HepG2 (cell line): ENCODE data around the gene ALOX12. TPM values are rescaled to one million over a fixed set of nuclear protein-coding genes. Genes with fewer than 3 reads are reported as not detected.

Experiments used
- ATAC-seq: fragments of 200-7000 bp; cut with Tn5 transposase; 3 replicates; pipeline ENCODE4 v1.9.1; 2020; ENCODE audit warnings: mild to moderate bottlenecking, moderate library complexity
- BruUV-seq: library from RNA; stranded (reverse); fragments of 400-500 nt; replicated peaks from 2 replicates; lab custom pipeline; 2021; lab: Mats Ljungman, UMichigan
- CTCF ChIA-PET: fragments of 300-600 bp; formaldehyde crosslinking; extraction: SDS; loops from one replicate; lab custom pipeline; 2021; ENCODE audit warnings: low total read pairs, inconsistent platforms, low intra/inter-chr PET ratio; lab: Yijun Ruan, JAX
- POLR2A ChIA-PET: fragments of 350-600 bp; sonication (Branson Sonifier 250); formaldehyde crosslinking; loops from one replicate; lab custom pipeline; 2020; ENCODE audit warnings: antibody characterized with exemption, inconsistent platforms; lab: Yijun Ruan, JAX
- DNase-seq: peaks from one replicate; pipeline ENCODE4 v3.0.0-alpha.2; 2015; ENCODE audit warnings: low spot score
- FAIRE-seq: peaks from 3 replicates; lab custom pipeline; 2011; peaks lifted over from hg19 to GRCh38; lab: Jason Lieb, UNC
- H2AFZ ChIP-seq: one replicate; pipeline ENCODE4 v1.6.1; 2011; ENCODE audit warnings: low read length, inconsistent platforms
- H3K27ac ChIP-seq: fragments of 300-600 bp; 3 replicates; pipeline ENCODE4 v1.8.0; 2011; ENCODE audit warnings: mixed run types, mild to moderate bottlenecking, mixed read lengths, low read length, inconsistent platforms; ENCODE audit not compliant: insufficient read depth; ENCODE audit errors: extremely low read length
- H3K27me3 ChIP-seq, 2 experiments: fragments of 200-600 bp in 1 of 2; 2 replicates in 1 of 2; 3 replicates in 1 of 2; pipeline versions ENCODE4 v1.6.0 to v1.8.0; 2011; ENCODE audit warnings: low read length in 2 of 2, mild to moderate bottlenecking in 2 of 2, moderate library complexity in 2 of 2, inconsistent platforms in 1 of 2; ENCODE audit not compliant: insufficient read depth in 2 of 2, control insufficient read depth in 1 of 2
- H3K36me3 ChIP-seq, 2 experiments: fragments of 200-600 bp in 1 of 2; replicated peaks in 1 of 2; 2 replicates in 1 of 2; 3 replicates in 1 of 2; pipeline versions ENCODE4 v1.5.1 to v1.8.0; 2011; ENCODE audit warnings: low read length in 2 of 2, inconsistent platforms in 1 of 2; ENCODE audit not compliant: insufficient read depth in 2 of 2, control insufficient read depth in 1 of 2
- H3K4me1 ChIP-seq: 2 replicates; pipeline ENCODE4 v1.5.1; 2012; ENCODE audit warnings: low read length, inconsistent platforms; ENCODE audit not compliant: insufficient read depth
- H3K4me2 ChIP-seq: 2 replicates; pipeline ENCODE4 v1.6.0; 2011; ENCODE audit warnings: low read depth, low read length, inconsistent platforms
- H3K4me3 ChIP-seq, 3 experiments: fragments of 200-600 bp in 1 of 3; sonication (generic), shearing (Covaris generic) in 1 of 3; replicated peaks in 1 of 3; 2 replicates each; pipeline ENCODE4 v1.5.1; 2011 to 2016; ENCODE audit warnings: low read length in 3 of 3, inconsistent platforms in 2 of 3, low read depth in 2 of 3, mild to moderate bottlenecking in 2 of 3, control low read depth in 1 of 3, mixed read lengths in 1 of 3; ENCODE audit not compliant: insufficient read depth in 1 of 3
- H3K79me2 ChIP-seq: one replicate; pipeline ENCODE4 v1.6.1; 2011; ENCODE audit warnings: low read length, inconsistent platforms; ENCODE audit not compliant: insufficient read depth
- H3K9ac ChIP-seq: 2 replicates; pipeline ENCODE4 v1.6.0; 2011; ENCODE audit warnings: mild to moderate bottlenecking, low read depth, low read length, inconsistent platforms; ENCODE audit not compliant: insufficient read depth
- H3K9me3 ChIP-seq: 2 replicates; pipeline ENCODE4 v1.5.1; 2012; ENCODE audit warnings: mild to moderate bottlenecking, low read length
- H4K20me1 ChIP-seq: 2 replicates; pipeline ENCODE4 v1.6.0; 2011; ENCODE audit warnings: inconsistent platforms, mild to moderate bottlenecking, low read length, moderate library complexity; ENCODE audit not compliant: insufficient read depth
- AGO1 ChIP-seq: fragments of 200-400 bp; formaldehyde crosslinking; IDR thresholded peaks from 2 replicates; pipeline ENCODE4 v1.6.1; 2017; ENCODE audit warnings: mild to moderate bottlenecking, low read depth, low read length, moderate library complexity; ENCODE audit not compliant: poor library complexity, severe bottlenecking
- ATAD3A ChIP-seq: sonication (generic); formaldehyde crosslinking; IDR thresholded peaks from 2 replicates; pipeline ENCODE4 v1.4.0; 2020; ENCODE audit warnings: missing genetic modification reagents
- FOXA3 ChIP-seq: IDR thresholded peaks from 2 replicates; pipeline ENCODE4 v1.6.1; 2016; ENCODE audit warnings: missing genetic modification reagents, missing compliant biosample characterization
- GPBP1L1 ChIP-seq: sonication (generic); formaldehyde crosslinking; IDR thresholded peaks from 2 replicates; pipeline ENCODE4 v1.5.0; 2020; ENCODE audit warnings: mild to moderate bottlenecking, missing genetic modification reagents
- MAFG ChIP-seq: sonication (generic); formaldehyde crosslinking; IDR thresholded peaks from 2 replicates; pipeline ENCODE4 v1.5.1; 2020; ENCODE audit warnings: mild to moderate bottlenecking, missing genetic modification reagents
- MAFK ChIP-seq, 2 experiments: IDR thresholded peaks in 1 of 2; conservative IDR thresholded peaks in 1 of 2; 2 replicates each; pipeline ENCODE4 v1.6.1; 2011; ENCODE audit warnings: improper control_type of control experiment in 2 of 2, low read length in 2 of 2
- PCBP1 ChIP-seq: fragments of 200-400 bp; formaldehyde crosslinking; IDR thresholded peaks from 2 replicates; pipeline ENCODE4 v1.6.1; 2017; ENCODE audit warnings: mild to moderate bottlenecking, low read depth, low read length, borderline replicate concordance
- RFX5 ChIP-seq: IDR thresholded peaks from 2 replicates; pipeline ENCODE4 v1.6.1; 2011; ENCODE audit warnings: low read depth, low read length, improper control_type of control experiment
- RORA ChIP-seq: sonication (generic); formaldehyde crosslinking; IDR thresholded peaks from 2 replicates; pipeline ENCODE4 v1.5.0; 2020; ENCODE audit warnings: mild to moderate bottlenecking, missing genetic modification reagents, moderate library complexity
- SAP130 ChIP-seq: IDR thresholded peaks from 2 replicates; pipeline ENCODE4 v1.6.1; 2016; ENCODE audit warnings: low read depth
- SP140L ChIP-seq: sonication (generic); formaldehyde crosslinking; IDR thresholded peaks from 2 replicates; pipeline ENCODE4 v1.4.0; 2020; ENCODE audit warnings: missing genetic modification reagents, borderline replicate concordance
- TBX3 ChIP-seq: fragments of 450-650 bp; IDR thresholded peaks from 2 replicates; pipeline ENCODE4 v1.6.1; 2017; ENCODE audit warnings: antibody characterized with exemption, mild to moderate bottlenecking, inconsistent platforms, borderline replicate concordance
- YY1 ChIP-seq: IDR thresholded peaks from 2 replicates; pipeline ENCODE4 v1.6.1; 2011; ENCODE audit warnings: low read length, low read depth, moderate library complexity, mild to moderate bottlenecking; ENCODE audit not compliant: insufficient read depth, insufficient replicate concordance
- ZBTB38 ChIP-seq: sonication (generic); formaldehyde crosslinking; IDR thresholded peaks from 2 replicates; pipeline ENCODE4 v1.5.1; 2020; ENCODE audit warnings: mild to moderate bottlenecking, missing genetic modification reagents
- ZBTB7A ChIP-seq: sonication (generic); formaldehyde crosslinking; IDR thresholded peaks from 2 replicates; pipeline ENCODE4 v1.8.0; 2022; ENCODE audit warnings: mild to moderate bottlenecking, missing genetic modification reagents
- ZNF232 ChIP-seq: sonication (generic); formaldehyde crosslinking; IDR thresholded peaks from 2 replicates; pipeline ENCODE4 v1.4.0; 2020; ENCODE audit warnings: missing genetic modification reagents, borderline replicate concordance
- ZNF260 ChIP-seq: sonication (generic); formaldehyde crosslinking; IDR thresholded peaks from 2 replicates; pipeline ENCODE4 v1.4.0; 2020; ENCODE audit warnings: missing genetic modification reagents, low read depth, mild to moderate bottlenecking, borderline replicate concordance
- ZNF468 ChIP-seq: sonication (generic); formaldehyde crosslinking; IDR thresholded peaks from 2 replicates; pipeline ENCODE4 v1.8.0; 2022; ENCODE audit warnings: mild to moderate bottlenecking, moderate library complexity, missing genetic modification reagents
- ZNF496 ChIP-seq: sonication (generic); formaldehyde crosslinking; IDR thresholded peaks from 2 replicates; pipeline ENCODE4 v1.8.1; 2023; ENCODE audit warnings: mild to moderate bottlenecking, moderate library complexity, missing genetic modification reagents; ENCODE audit not compliant: insufficient replicate concordance
- ZNF704 ChIP-seq: sonication (generic); formaldehyde crosslinking; IDR thresholded peaks from 2 replicates; pipeline ENCODE4 v1.8.1; 2023; ENCODE audit warnings: mild to moderate bottlenecking, inconsistent platforms, moderate library complexity, missing genetic modification reagents, borderline replicate concordance
- WGBS: methylation state at CpG from one replicate; pipeline ENCODE4 v1.1.6; 2017; ENCODE audit warnings: low lambda C conversion rate; 5-methylcytosine and 5-hydroxymethylcytosine counted together
- in situ Hi-C: cut with HindIII; loops from 2 replicates; pipeline ENCODE4 v1.10.0; 2017; ENCODE audit warnings: low pct_unique_long_range_greater_than_20kb; ENCODE audit not compliant: extremely low pct_ligation_motif_present
- intact Hi-C: fragments of 100-400 bp; cut with micrococcal nuclease; formaldehyde crosslinking; loops from one replicate; pipeline ENCODE4 v1.10.0; 2022; ENCODE audit not compliant: unreplicated experiment
- polyA plus RNA-seq, 8 experiments: library from polyadenylated mRNA; depleted of rRNA in 3 of 8; stranded (reverse) in 7 of 8; unstranded in 1 of 8; fragments of >200 nt; fragmentation: Illumina TruSeq in 4 of 8; extraction: Trizol in 4 of 8; gene quantifications; 2 replicates each; pipeline versions ENCODE4 v1.2.1 to v1.2.3, GENCODE V29; 2011 to 2016; ENCODE audit warnings: low read depth in 4 of 8, missing spikeins in 1 of 8, mixed read lengths in 1 of 8; ENCODE audit not compliant: insufficient read depth in 1 of 8
- total RNA-seq, 5 experiments: library from RNA; depleted of rRNA; stranded (reverse); fragments of >200 nt; fragmentation: Illumina TruSeq; extraction: Trizol; gene quantifications; 2 replicates each; pipeline ENCODE4 v1.2.3, GENCODE V29; 2016; ENCODE audit warnings: low read depth in 1 of 5
- TF ChIP-seq, protein P1 (sequence below): IDR thresholded peaks from 2 replicates; pipeline ENCODE4 v1.6.1; 2016; ENCODE audit warnings: missing compliant biosample characterization, missing genetic modification reagents, borderline replicate concordance
- TF ChIP-seq, protein P2 (sequence below): sonication (generic); formaldehyde crosslinking; conservative IDR thresholded peaks from 2 replicates; pipeline ENCODE4 v1.8.1; 2023; ENCODE audit warnings: missing genetic modification reagents

Gene ALOX12
- total and polyA plus RNA-seq, 2 of the 13 experiments (the other 11 are each of a cell fraction or from before 2014, with no cell fraction given): not detected

- ATAC-seq (no peak), FAIRE-seq (no peak), DNase-seq (peak; percentile 12)
- H3K79me2 ChIP-seq: no peaks in the 10 kb centered on the region
- in situ Hi-C loops (no loop called here), intact Hi-C loops (no loop called here)
- ChIA-PET POLR2A (no interaction called here), CTCF (no interaction called here)
- H3K4me1 ChIP-seq: peaks cover 8% of the 10 kb centered on the region
- H4K20me1 ChIP-seq: no peaks in the 10 kb centered on the region
- no peak overlapping the region for H3K27ac ChIP-seq
- H3K36me3 ChIP-seq: no peaks in the 10 kb centered on the region
- no peak overlapping the region for H2AFZ ChIP-seq
- no TSS peak for BruUV-seq
- H3K9ac ChIP-seq: no peak overlapping the region
- H3K4me2 ChIP-seq: no peak overlapping the region
- no peak overlapping the region for H3K4me3 ChIP-seq
- no peaks in the 10 kb centered on the region for H3K9me3 ChIP-seq
- no peaks in the 10 kb centered on the region for H3K27me3 ChIP-seq
- 67% methylated on average over 4 of the region's 4 CpGs for WGBS
- TF ChIP-seq ZNF232 (CRISPR knock-in tag) (no peak), ZNF260 (CRISPR knock-in tag) (no peak), RFX5 (no peak), ZNF704 (CRISPR knock-in tag) (no peak), SP140L (no peak), ZBTB7A (no peak), MAFG (CRISPR knock-in tag) (no peak), SAP130 (CRISPR knock-in tag) (0 out of 2 replicates have a peak, but pooled peaks have one; percentile 21), ATAD3A (CRISPR knock-in tag) (no peak), ZNF468 (CRISPR knock-in tag) (no peak), ZNF496 (CRISPR knock-in tag) (no peak), RORA (CRISPR knock-in tag) (no peak), FOXA3 (CRISPR knock-in tag) (peak; percentile 26; the same call in 1 of the 2 replicates), TBX3 (no peak), AGO1 (no peak), YY1 (no peak), MAFK (conservative IDR thresholded peaks at IDR 0.05 in 1 of 2, IDR thresholded peaks at IDR 0.05 in 1 of 2; ENCODE audit: low read length in 2 of 2) (peak; percentile 93), ZBTB38 (CRISPR knock-in tag) (no peak), PCBP1 (no peak), GPBP1L1 (CRISPR knock-in tag) (no peak)
- TF ChIP-seq, protein P1, sequence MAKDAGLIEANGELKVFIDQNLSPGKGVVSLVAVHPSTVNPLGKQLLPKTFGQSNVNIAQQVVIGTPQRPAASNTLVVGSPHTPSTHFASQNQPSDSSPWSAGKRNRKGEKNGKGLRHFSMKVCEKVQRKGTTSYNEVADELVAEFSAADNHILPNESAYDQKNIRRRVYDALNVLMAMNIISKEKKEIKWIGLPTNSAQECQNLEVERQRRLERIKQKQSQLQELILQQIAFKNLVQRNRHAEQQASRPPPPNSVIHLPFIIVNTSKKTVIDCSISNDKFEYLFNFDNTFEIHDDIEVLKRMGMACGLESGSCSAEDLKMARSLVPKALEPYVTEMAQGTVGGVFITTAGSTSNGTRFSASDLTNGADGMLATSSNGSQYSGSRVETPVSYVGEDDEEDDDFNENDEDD (CRISPR knock-in tag): no peak
- TF ChIP-seq, protein P2, sequence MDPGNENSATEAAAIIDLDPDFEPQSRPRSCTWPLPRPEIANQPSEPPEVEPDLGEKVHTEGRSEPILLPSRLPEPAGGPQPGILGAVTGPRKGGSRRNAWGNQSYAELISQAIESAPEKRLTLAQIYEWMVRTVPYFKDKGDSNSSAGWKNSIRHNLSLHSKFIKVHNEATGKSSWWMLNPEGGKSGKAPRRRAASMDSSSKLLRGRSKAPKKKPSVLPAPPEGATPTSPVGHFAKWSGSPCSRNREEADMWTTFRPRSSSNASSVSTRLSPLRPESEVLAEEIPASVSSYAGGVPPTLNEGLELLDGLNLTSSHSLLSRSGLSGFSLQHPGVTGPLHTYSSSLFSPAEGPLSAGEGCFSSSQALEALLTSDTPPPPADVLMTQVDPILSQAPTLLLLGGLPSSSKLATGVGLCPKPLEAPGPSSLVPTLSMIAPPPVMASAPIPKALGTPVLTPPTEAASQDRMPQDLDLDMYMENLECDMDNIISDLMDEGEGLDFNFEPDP (CRISPR knock-in tag): no peak
These were observed 26.5 kb upstream of the ALOX12 start for GRCh38 chr17:6969323-6969726.
